Neural cell (in vitro differentiated cells): Measurements from ENCODE around the gene CPNE2. TPM values are rescaled to one million over a fixed set of nuclear protein-coding genes. Genes with fewer than 3 reads are reported as not detected.

Experiments used
- H2AFZ ChIP-seq: fragments of 200-600, 300-800 bp; sonication (generic), shearing (Covaris generic); 2 replicates; pipeline ENCODE4 v1.6.0; 2014; ENCODE audit warnings: low read depth, mild to moderate bottlenecking, antibody characterized with exemption, low read length, moderate library complexity
- H3F3A ChIP-seq: fragments of 200-600 bp; shearing (Covaris generic); 2 replicates; pipeline ENCODE4 v1.6.1; 2016; ENCODE audit warnings: mild to moderate bottlenecking, moderate library complexity, mixed read lengths, antibody characterized with exemption, low read length; ENCODE audit not compliant: insufficient read depth, poor library complexity, severe bottlenecking
- H3K27ac ChIP-seq: fragments of 200-600, 300-800 bp; sonication (generic), shearing (Covaris generic); 2 replicates; pipeline ENCODE4 v1.5.1; 2014; ENCODE audit warnings: mild to moderate bottlenecking, low read length, moderate library complexity
- H3K27me3 ChIP-seq: fragments of 300-800, 200-600 bp; sonication (generic), shearing (Covaris generic); 2 replicates; pipeline ENCODE4 v1.6.0; 2014; ENCODE audit warnings: mild to moderate bottlenecking, low read depth, low read length, moderate library complexity; ENCODE audit not compliant: insufficient read depth
- H3K36me3 ChIP-seq: fragments of 300-800, 200-600 bp; sonication (generic), shearing (Covaris generic); 2 replicates; pipeline ENCODE4 v1.5.1; 2014; ENCODE audit warnings: mild to moderate bottlenecking, antibody characterized with exemption, low read length, moderate library complexity; ENCODE audit not compliant: insufficient read depth
- H3K4me2 ChIP-seq: fragments of 300-800, 200-600 bp; sonication (generic), shearing (Covaris generic); 2 replicates; pipeline ENCODE4 v1.6.0; 2014; ENCODE audit warnings: mild to moderate bottlenecking, low read length
- H3K4me3 ChIP-seq: fragments of 300-800, 200-600 bp; sonication (generic), shearing (Covaris generic); 2 replicates; pipeline ENCODE4 v1.5.1; 2014; ENCODE audit warnings: mild to moderate bottlenecking, low read length, moderate library complexity
- H3K79me2 ChIP-seq: fragments of 200-600 bp; shearing (Covaris generic); replicated peaks from 2 replicates; pipeline ENCODE4 v1.6.0; 2014; ENCODE audit warnings: mild to moderate bottlenecking, low read length, moderate library complexity; ENCODE audit not compliant: insufficient read depth
- H3K9ac ChIP-seq: fragments of 300-800, 200-600 bp; sonication (generic), shearing (Covaris generic); 2 replicates; pipeline ENCODE4 v1.6.1; 2016; ENCODE audit warnings: mild to moderate bottlenecking, low read length, mixed read lengths
- H3K9me2 ChIP-seq: fragments of 200-600 bp; shearing (Covaris generic); 2 replicates; pipeline ENCODE4 v1.6.1; 2016; ENCODE audit warnings: mild to moderate bottlenecking, low read length, mixed read lengths; ENCODE audit not compliant: insufficient read depth
- H3K9me3 ChIP-seq: fragments of 200-600, 300-800 bp; sonication (generic), shearing (Covaris generic); 2 replicates; pipeline ENCODE4 v1.6.1; 2016; ENCODE audit warnings: mild to moderate bottlenecking, mixed run types, low read length, moderate library complexity, mixed read lengths
- H4K20me1 ChIP-seq: fragments of 200-600 bp; shearing (Covaris generic); 2 replicates; pipeline ENCODE4 v1.6.1; 2016; ENCODE audit warnings: mild to moderate bottlenecking, mixed run types; ENCODE audit not compliant: insufficient read depth
- CTCF ChIP-seq: fragments of 450-650 bp; IDR thresholded peaks from 2 replicates; pipeline ENCODE4 v1.5.1; 2014; ENCODE audit warnings: antibody characterized with exemption, mild to moderate bottlenecking, moderate library complexity; ENCODE audit not compliant: poor library complexity, severe bottlenecking
- EZH2 ChIP-seq: fragments of 200-600, 300-800 bp; shearing (Covaris generic), sonication (generic); IDR thresholded peaks from 2 replicates; pipeline ENCODE4 v1.6.1; 2014; ENCODE audit warnings: antibody characterized with exemption, low read length, borderline replicate concordance, mild to moderate bottlenecking; ENCODE audit not compliant: insufficient read depth, poor library complexity, severe bottlenecking
- MXI1 ChIP-seq: fragments of 450-650 bp; conservative IDR thresholded peaks from 2 replicates; pipeline ENCODE4 v1.6.1; 2014; ENCODE audit warnings: antibody characterized with exemption, mild to moderate bottlenecking; ENCODE audit not compliant: poor library complexity, severe bottlenecking
- POLR2AphosphoS5 ChIP-seq: IDR thresholded peaks from 2 replicates; pipeline ENCODE4 v1.6.1; 2012
- REST ChIP-seq: IDR thresholded peaks from 2 replicates; pipeline ENCODE4 v1.6.1; 2012; ENCODE audit warnings: borderline replicate concordance
- TAF1 ChIP-seq: IDR thresholded peaks from 2 replicates; pipeline ENCODE4 v1.6.1; 2012; ENCODE audit warnings: low read depth
- polyA plus RNA-seq: library from polyadenylated mRNA; depleted of rRNA; stranded (reverse); fragments of >200 nt; gene quantifications from 2 replicates; pipeline ENCODE4 v1.2.3, GENCODE V29; 2014

The CPNE2 gene
- polyA plus RNA-seq, 1 donor from 2014 or later: 18.6 TPM

- Histone ChIP-seq H3K9me2 (no peaks in the 10 kb centered on the region), H3F3A (no peaks in the 10 kb centered on the region), H3K27ac (no peak overlapping the region), H3K9me3 (no peaks in the 10 kb centered on the region), H3K9ac (no peak overlapping the region), H3K27me3 (peaks cover 8% of the 10 kb centered on the region), H3K4me2 (no peak overlapping the region), H2AFZ (no peak overlapping the region), H3K36me3 (no peaks in the 10 kb centered on the region), H4K20me1 (no peaks in the 10 kb centered on the region), H3K4me3 (no peak overlapping the region), H3K79me2 (no peaks in the 10 kb centered on the region)
- no peak for TF ChIP-seq MXI1
- TF ChIP-seq POLR2AphosphoS5: no peak
- TF ChIP-seq EZH2: no peak
- TF ChIP-seq REST: no peak
These were observed 3.0 kb upstream of the CPNE2 start for GRCh38 chr16:57089406-57089805.

GRCh38 chr16:57091200-57091974 lies 996 bp upstream of the CPNE2 start:
- H3K27ac ChIP-seq: peak overlapping the region; percentile 19

More at GRCh38 chr16:57091200-57091974, 996 bp upstream of the CPNE2 start:
- Histone ChIP-seq H3K4me2 (no peak overlapping the region), H3K9me2 (no peaks in the 10 kb centered on the region), H3K79me2 (no peaks in the 10 kb centered on the region), H2AFZ (no peak overlapping the region), H3K36me3 (no peaks in the 10 kb centered on the region), H3K27me3 (peaks cover 8% of the 10 kb centered on the region), H3K9me3 (no peaks in the 10 kb centered on the region), H3F3A (no peaks in the 10 kb centered on the region), H3K4me3 (peak overlapping the region; percentile 69), H4K20me1 (no peaks in the 10 kb centered on the region), H3K9ac (peak overlapping the region; percentile 61)
- TF ChIP-seq TAF1: peak; percentile 52
- no peak for TF ChIP-seq CTCF
- no peak for TF ChIP-seq POLR2AphosphoS5
